PC-9 (cell line): Measurements from ENCODE around the gene FAM81A. TPM values are rescaled to one million over a fixed set of nuclear protein-coding genes. Genes with fewer than 3 reads are reported as not detected.

Experiments used
- Bru-seq: library from RNA; stranded (reverse); fragments of 400-500 nt; gene quantifications from one replicate; lab custom pipeline; 2021; lab: Mats Ljungman, UMichigan
- BruChase-seq, 2 experiments: library from RNA; stranded (reverse); fragments of 400-500 nt; gene quantifications; one replicate each; lab custom pipeline; 2021; lab: Mats Ljungman, UMichigan
- BruUV-seq: library from RNA; stranded (reverse); fragments of 400-500 nt; replicated peaks from 2 replicates; lab custom pipeline; 2021; lab: Mats Ljungman, UMichigan
- CTCF ChIA-PET: fragments of 300-600 bp; sonication (Branson Sonifier 250); formaldehyde crosslinking; loops from one replicate; lab custom pipeline; 2022; ENCODE audit warnings: antibody characterized with exemption; lab: Charles Lee
- POLR2A ChIA-PET: fragments of 300-600 bp; sonication (Branson Sonifier 250); formaldehyde crosslinking; loops from one replicate; lab custom pipeline; 2022; ENCODE audit warnings: antibody characterized with exemption; ENCODE audit not compliant: unreplicated experiment; lab: Charles Lee
- DNase-seq, 2 experiments: peaks; one replicate each; pipeline versions ENCODE4 v3.0.0 to v3.0.0-alpha.2; 2015 to 2022; ENCODE audit warnings: mixed read lengths in 1 of 2
- H2AFZ ChIP-seq: fragments of 200-600 bp; sonication (generic); 2 replicates; pipeline ENCODE4 v1.8.1; 2017; ENCODE audit warnings: antibody characterized with exemption
- H3F3A ChIP-seq: fragments of 200-600 bp; sonication (generic); 2 replicates; pipeline ENCODE4 v1.8.1; 2017; ENCODE audit warnings: antibody characterized with exemption, mild to moderate bottlenecking, low read depth; ENCODE audit not compliant: insufficient read depth
- H3K27ac ChIP-seq: fragments of 200-600 bp; sonication (generic); 2 replicates; pipeline ENCODE4 v1.6.1; 2016; ENCODE audit warnings: mixed run types
- H3K27me3 ChIP-seq: fragments of 200-600 bp; sonication (generic); 2 replicates; pipeline ENCODE4 v1.6.1; 2016; ENCODE audit warnings: low read depth, mixed run types; ENCODE audit not compliant: insufficient read depth
- H3K36me3 ChIP-seq: fragments of 200-600 bp; sonication (generic); 2 replicates; pipeline ENCODE4 v1.6.1; 2016; ENCODE audit warnings: low read depth, mixed run types
- H3K4me1 ChIP-seq: fragments of 200-600 bp; sonication (generic); replicated peaks from 2 replicates; pipeline ENCODE4 v1.6.1; 2016; ENCODE audit warnings: mixed run types; ENCODE audit not compliant: insufficient read depth
- H3K4me2 ChIP-seq: fragments of 200-600 bp; sonication (generic); 2 replicates; pipeline ENCODE4 v1.6.1; 2017; ENCODE audit warnings: mixed run types
- H3K4me3 ChIP-seq: fragments of 200-600 bp; sonication (generic); 2 replicates; pipeline ENCODE4 v1.6.1; 2016; ENCODE audit warnings: mixed run types
- H3K79me2 ChIP-seq: fragments of 200-600 bp; sonication (generic); 2 replicates; pipeline ENCODE4 v1.6.1; 2017; ENCODE audit warnings: low read depth, mixed run types
- H3K9me2 ChIP-seq: fragments of 200-600 bp; sonication (generic); 2 replicates; pipeline ENCODE4 v1.8.1; 2017; ENCODE audit warnings: mild to moderate bottlenecking; ENCODE audit not compliant: insufficient read depth
- H3K9me3 ChIP-seq: fragments of 200-600 bp; sonication (generic); 2 replicates; pipeline ENCODE4 v1.8.1; 2016; ENCODE audit warnings: low read depth; ENCODE audit not compliant: insufficient read depth
- H4K20me1 ChIP-seq: fragments of 200-600 bp; sonication (generic); 2 replicates; pipeline ENCODE4 v1.8.1; 2017; ENCODE audit not compliant: insufficient read depth
- EZH2 ChIP-seq: fragments of 200-600 bp; sonication (generic); IDR thresholded peaks from 2 replicates; pipeline ENCODE4 v1.8.0; 2017; ENCODE audit warnings: antibody characterized with exemption, low read depth
- intact Hi-C: fragments of 100-400 bp; cut with micrococcal nuclease; formaldehyde crosslinking; loops from one replicate; pipeline ENCODE4 v1.10.0; 2022; ENCODE audit not compliant: unreplicated experiment
- long read RNA-seq: library from polyadenylated mRNA; stranded (forward); transcript quantifications from one replicate; pipeline ENCODE4 v2.0.0, GENCODE V29; 2022
- total RNA-seq: library from RNA; stranded (reverse); gene quantifications from 2 replicates; pipeline ENCODE4 v1.2.3, GENCODE V29; 2021
- TF ChIP-seq, protein P1 (sequence below): fragments of 200-600 bp; sonication (generic); conservative IDR thresholded peaks from 2 replicates; pipeline ENCODE4 v1.6.1; 2017; ENCODE audit warnings: mixed run types, antibody characterized with exemption, mild to moderate bottlenecking, moderate library complexity

Gene FAM81A
- 7.0 TPM in 2 replicates for total RNA-seq
- Bru-seq, nascent RNA: percentile 39 among the genes with signal in this experiment
- BruChase-seq, experiment 1, labeled RNA remaining after a 2-hour chase: percentile 37 among the genes with signal in this experiment
- percentile 32 among the genes with signal in this experiment for BruChase-seq, experiment 2, labeled RNA remaining after a 6-hour chase
- long read RNA-seq, partial matches to known transcripts: 2 of 12 reads
- long read RNA-seq, other reads (novel, unspliced or antisense): 4 of 12 reads

GRCh38 chr15:59437817-59438624 lies at the start of gene FAM81A:
Gene FAM81A (plus strand): TSS chr15:59438186. CDS start chr15:59458627, 20,441 bp downstream.
- H4K20me1 ChIP-seq: no peaks in the 10 kb centered on the region
- ChIA-PET CTCF (no interaction called here), POLR2A (interaction anchor here (0.6 kb wide), 3 partner anchors 65 to 143 kb away, joined by 4 to 5 read pairs (median 4); no protein-coding TSS in a partner anchor)
- peak within 1 kb of the TSS; percentile 62 for H3K4me3 ChIP-seq
- BruUV-seq: no TSS peak
- H2AFZ ChIP-seq: peak within 1 kb of the TSS; percentile 78
- peaks cover 7% of the 10 kb centered on the region; the same call in 1 of the 2 replicates for H3F3A ChIP-seq
- no peak within 1 kb of the TSS for H3K27ac ChIP-seq
- H3K27me3 ChIP-seq: no peaks in the 10 kb centered on the region
- DNase-seq: peak; percentile 37 to 79
- intact Hi-C loops: no loop called here
- no peaks in the 10 kb centered on the region for H3K79me2 ChIP-seq
- no peak for TF ChIP-seq EZH2
- TF ChIP-seq, protein P1, sequence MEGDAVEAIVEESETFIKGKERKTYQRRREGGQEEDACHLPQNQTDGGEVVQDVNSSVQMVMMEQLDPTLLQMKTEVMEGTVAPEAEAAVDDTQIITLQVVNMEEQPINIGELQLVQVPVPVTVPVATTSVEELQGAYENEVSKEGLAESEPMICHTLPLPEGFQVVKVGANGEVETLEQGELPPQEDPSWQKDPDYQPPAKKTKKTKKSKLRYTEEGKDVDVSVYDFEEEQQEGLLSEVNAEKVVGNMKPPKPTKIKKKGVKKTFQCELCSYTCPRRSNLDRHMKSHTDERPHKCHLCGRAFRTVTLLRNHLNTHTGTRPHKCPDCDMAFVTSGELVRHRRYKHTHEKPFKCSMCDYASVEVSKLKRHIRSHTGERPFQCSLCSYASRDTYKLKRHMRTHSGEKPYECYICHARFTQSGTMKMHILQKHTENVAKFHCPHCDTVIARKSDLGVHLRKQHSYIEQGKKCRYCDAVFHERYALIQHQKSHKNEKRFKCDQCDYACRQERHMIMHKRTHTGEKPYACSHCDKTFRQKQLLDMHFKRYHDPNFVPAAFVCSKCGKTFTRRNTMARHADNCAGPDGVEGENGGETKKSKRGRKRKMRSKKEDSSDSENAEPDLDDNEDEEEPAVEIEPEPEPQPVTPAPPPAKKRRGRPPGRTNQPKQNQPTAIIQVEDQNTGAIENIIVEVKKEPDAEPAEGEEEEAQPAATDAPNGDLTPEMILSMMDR: no peak
- H3K36me3 ChIP-seq: no peaks in the 10 kb centered on the region
- H3K9me3 ChIP-seq: no peaks in the 10 kb centered on the region
- no peaks in the 10 kb centered on the region for H3K9me2 ChIP-seq
- H3K4me2 ChIP-seq: peak within 1 kb of the TSS; percentile 93
- no peaks in the 10 kb centered on the region for H3K4me1 ChIP-seq

- Histone ChIP-seq H3K4me2 (peak overlapping the region; percentile 46), H3K27ac (peak overlapping the region; percentile 11; the same call in 1 of the 2 replicates), H3K9me3 (no peaks in the 10 kb centered on the region), H2AFZ (no peak overlapping the region), H3K4me3 (no peak overlapping the region), H3K36me3 (no peaks in the 10 kb centered on the region), H3K27me3 (no peaks in the 10 kb centered on the region), H3F3A (peaks cover 5% of the 10 kb centered on the region), H3K4me1 (peaks cover 9% of the 10 kb centered on the region), H3K9me2 (no peaks in the 10 kb centered on the region), H3K79me2 (no peaks in the 10 kb centered on the region), H4K20me1 (no peaks in the 10 kb centered on the region)
- intact Hi-C loops: no loop called here
- CTCF ChIA-PET: interaction anchor here (0.6 kb wide), 1 partner anchor 141 kb away, joined by 3 read pairs; no protein-coding TSS in a partner anchor
- POLR2A ChIA-PET: interaction anchor here (0.6 kb wide), 1 partner anchor 22 kb away, joined by 3 read pairs; no protein-coding TSS in a partner anchor
- peak in 1 of 2 experiments; percentile 52 for DNase-seq
- BruUV-seq: no TSS peak
- TF ChIP-seq, protein P1: no peak
Measured at GRCh38 chr15:59388670-59389069, 49.3 kb upstream of the FAM81A start.

- no peak for TF ChIP-seq EZH2
- TF ChIP-seq, protein P1: no peak
- no TSS peak for BruUV-seq
- Histone ChIP-seq H3K4me3 (no peak overlapping the region), H3F3A (peaks cover 5% of the 10 kb centered on the region), H3K4me1 (peaks cover 13% of the 10 kb centered on the region), H3K27me3 (no peaks in the 10 kb centered on the region), H3K4me2 (no peak overlapping the region), H3K36me3 (no peaks in the 10 kb centered on the region), H3K9me2 (no peaks in the 10 kb centered on the region), H3K27ac (no peak overlapping the region), H2AFZ (no peak overlapping the region), H4K20me1 (no peaks in the 10 kb centered on the region), H3K9me3 (no peaks in the 10 kb centered on the region), H3K79me2 (no peaks in the 10 kb centered on the region)
- no peak for DNase-seq
- POLR2A ChIA-PET: no interaction called here
- CTCF ChIA-PET: no interaction called here
- intact Hi-C loops: no loop called here
Measured at GRCh38 chr15:59392299-59392698, 45.7 kb upstream of the FAM81A start.
